OCI-LY7 (cell line): ENCODE results near the gene CAPZB.

Source experiments
- CTCF ChIP-seq: fragments of 200-600 bp; sonication (generic); conservative IDR thresholded peaks from 2 replicates; pipeline ENCODE4 v1.5.1; 2014; ENCODE audit warnings: mild to moderate bottlenecking, antibody characterized with exemption, low read length, moderate library complexity, mixed read lengths
- EZH2phosphoT487 ChIP-seq: fragments of 200-600 bp; sonication (generic); IDR thresholded peaks from 2 replicates; pipeline ENCODE4 v1.6.1; 2018; ENCODE audit warnings: low read depth, borderline replicate concordance, mild to moderate bottlenecking, mixed run types, antibody characterized with exemption, low read length, moderate library complexity, mixed read lengths

GRCh38 chr1:19427087-19427781 lies 58.1 kb downstream of the CAPZB start:
- no peak for TF ChIP-seq CTCF
- no peak for TF ChIP-seq EZH2phosphoT487
